ENCODE data around the gene SMARCAL1.
A peak's percentile ranks its signal among the peaks of the same experiment; 100 is the strongest.

The SMARCAL1 gene

DNA sequence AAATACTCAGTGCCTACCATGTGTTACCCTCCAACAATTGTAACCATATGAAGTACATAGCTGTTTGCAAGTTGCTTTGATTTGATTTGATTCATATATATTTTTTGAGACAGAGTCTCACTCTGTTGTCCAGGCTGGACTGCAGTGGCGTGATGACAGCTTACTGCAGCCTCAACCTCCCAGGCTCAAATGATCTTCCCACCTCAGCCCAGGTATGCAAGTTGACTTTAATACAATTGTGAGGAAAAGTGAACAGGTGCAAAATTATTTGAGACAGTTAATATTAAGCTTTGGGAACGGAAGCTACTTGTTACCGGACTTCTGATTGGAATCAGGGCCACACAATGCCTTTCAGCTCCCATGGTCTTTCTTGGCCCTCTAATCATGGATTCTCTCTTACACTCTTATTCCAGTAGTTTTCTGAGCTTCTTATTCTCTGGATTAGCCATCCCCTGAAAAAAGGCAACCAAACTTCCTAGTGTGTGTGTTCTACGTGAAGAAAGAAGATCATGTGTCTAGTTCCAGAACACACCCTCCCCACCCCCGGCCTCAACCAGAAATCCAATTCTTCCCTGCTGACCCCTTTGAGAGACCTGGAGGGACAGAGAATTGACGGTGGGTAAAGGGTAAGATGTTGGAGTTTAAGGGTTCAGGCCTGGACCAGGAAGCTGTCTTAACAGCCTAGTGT is 85.2 kb downstream of the SMARCAL1 start:
- H3K9ac ChIP-seq (ENCODE audit: low read length), result peak overlapping the region; percentile 68; the same call in 1 of the 2 replicates
- H3K4me2 ChIP-seq (ENCODE audit: low read depth, low read length), result peak overlapping the region; percentile 84
- no peaks in the 10 kb centered on the region for H3K9me3 ChIP-seq (replicated peaks; ENCODE audit: insufficient read depth, low read length)
- peaks cover 16% of the 10 kb centered on the region for H3K4me1 ChIP-seq (ENCODE audit: low read length)
- TF ChIP-seq EZH2 (optimal IDR thresholded peaks at IDR 0.05; ENCODE audit: low read depth, low read length) (no peak), EZH2phosphoT487 (IDR thresholded peaks at IDR 0.05; ENCODE audit: low read length) (no peak)
- no peaks in the 10 kb centered on the region for H3K9me2 ChIP-seq (replicated peaks; ENCODE audit: insufficient read depth, low read length)
- H3K27ac ChIP-seq (ENCODE audit: low read length), result no peak overlapping the region
- H3K4me3 ChIP-seq (ENCODE audit: low read length), result peak overlapping the region; percentile 73
- H3K27me3 ChIP-seq (replicated peaks; ENCODE audit: insufficient read depth, low read length), result no peaks in the 10 kb centered on the region
- H3K36me3 ChIP-seq (replicated peaks; ENCODE audit: insufficient read depth, low read length), result peaks cover 27% of the 10 kb centered on the region
- peaks cover 8% of the 10 kb centered on the region; the same call in 1 of the 2 replicates for H4K20me1 ChIP-seq (ENCODE audit: insufficient read depth, low read length)
- H2AFZ ChIP-seq (ENCODE audit: low read length), result peak overlapping the region; percentile 69
- DNase-seq, result no peak
- peaks cover 3% of the 10 kb centered on the region; the same call in 1 of the 2 replicates for H3F3A ChIP-seq (ENCODE audit: insufficient read depth, low read length)
- H3K79me2 ChIP-seq (ENCODE audit: low read length), result peaks cover 49% of the 10 kb centered on the region

DNA sequence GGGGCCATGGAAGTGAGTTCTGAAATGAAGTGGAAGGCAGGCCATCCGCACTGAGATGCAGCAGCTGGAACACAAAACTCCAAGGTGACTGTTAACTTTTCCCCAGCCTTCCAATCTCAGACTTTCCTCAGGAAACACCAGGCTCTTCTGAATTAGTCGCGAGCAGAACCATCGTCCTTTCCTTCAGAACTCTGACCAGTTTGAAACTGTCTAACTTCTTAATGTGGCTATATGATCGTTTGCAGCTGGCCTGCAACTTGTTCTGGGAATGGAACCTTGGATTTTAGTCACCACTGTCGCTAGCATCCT is 85.7 kb downstream of the SMARCAL1 start:
- peak; percentile 19 for DNase-seq
- no peak for TF ChIP-seq EZH2 (optimal IDR thresholded peaks at IDR 0.05; ENCODE audit: low read depth, low read length)
- TF ChIP-seq, protein P1, sequence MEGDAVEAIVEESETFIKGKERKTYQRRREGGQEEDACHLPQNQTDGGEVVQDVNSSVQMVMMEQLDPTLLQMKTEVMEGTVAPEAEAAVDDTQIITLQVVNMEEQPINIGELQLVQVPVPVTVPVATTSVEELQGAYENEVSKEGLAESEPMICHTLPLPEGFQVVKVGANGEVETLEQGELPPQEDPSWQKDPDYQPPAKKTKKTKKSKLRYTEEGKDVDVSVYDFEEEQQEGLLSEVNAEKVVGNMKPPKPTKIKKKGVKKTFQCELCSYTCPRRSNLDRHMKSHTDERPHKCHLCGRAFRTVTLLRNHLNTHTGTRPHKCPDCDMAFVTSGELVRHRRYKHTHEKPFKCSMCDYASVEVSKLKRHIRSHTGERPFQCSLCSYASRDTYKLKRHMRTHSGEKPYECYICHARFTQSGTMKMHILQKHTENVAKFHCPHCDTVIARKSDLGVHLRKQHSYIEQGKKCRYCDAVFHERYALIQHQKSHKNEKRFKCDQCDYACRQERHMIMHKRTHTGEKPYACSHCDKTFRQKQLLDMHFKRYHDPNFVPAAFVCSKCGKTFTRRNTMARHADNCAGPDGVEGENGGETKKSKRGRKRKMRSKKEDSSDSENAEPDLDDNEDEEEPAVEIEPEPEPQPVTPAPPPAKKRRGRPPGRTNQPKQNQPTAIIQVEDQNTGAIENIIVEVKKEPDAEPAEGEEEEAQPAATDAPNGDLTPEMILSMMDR (IDR thresholded peaks at IDR 0.05; ENCODE audit: low read length), result no peak
- no peak for TF ChIP-seq EZH2phosphoT487 (IDR thresholded peaks at IDR 0.05; ENCODE audit: low read length)
- Histone ChIP-seq H3K4me3 (ENCODE audit: low read length) (peak overlapping the region; percentile 73), H3K27ac (ENCODE audit: low read length) (peak overlapping the region; percentile 45; the same call in 1 of the 2 replicates), H3K79me2 (ENCODE audit: low read length) (peaks cover 52% of the 10 kb centered on the region), H3K4me1 (ENCODE audit: low read length) (peaks cover 16% of the 10 kb centered on the region), H3K9me3 (replicated peaks; ENCODE audit: insufficient read depth, low read length) (no peaks in the 10 kb centered on the region), H3K27me3 (replicated peaks; ENCODE audit: insufficient read depth, low read length) (no peaks in the 10 kb centered on the region), H3K36me3 (replicated peaks; ENCODE audit: insufficient read depth, low read length) (peaks cover 31% of the 10 kb centered on the region), H2AFZ (ENCODE audit: low read length) (peak overlapping the region; percentile 69), H3K4me2 (ENCODE audit: low read depth, low read length) (peak overlapping the region; percentile 84), H3K9me2 (replicated peaks; ENCODE audit: insufficient read depth, low read length) (no peaks in the 10 kb centered on the region), H3F3A (ENCODE audit: insufficient read depth, low read length) (peaks cover 8% of the 10 kb centered on the region; the same call in 1 of the 2 replicates), H4K20me1 (ENCODE audit: insufficient read depth, low read length) (peaks cover 8% of the 10 kb centered on the region; the same call in 1 of the 2 replicates), H3K9ac (ENCODE audit: low read length) (peak overlapping the region; percentile 68)

DNA sequence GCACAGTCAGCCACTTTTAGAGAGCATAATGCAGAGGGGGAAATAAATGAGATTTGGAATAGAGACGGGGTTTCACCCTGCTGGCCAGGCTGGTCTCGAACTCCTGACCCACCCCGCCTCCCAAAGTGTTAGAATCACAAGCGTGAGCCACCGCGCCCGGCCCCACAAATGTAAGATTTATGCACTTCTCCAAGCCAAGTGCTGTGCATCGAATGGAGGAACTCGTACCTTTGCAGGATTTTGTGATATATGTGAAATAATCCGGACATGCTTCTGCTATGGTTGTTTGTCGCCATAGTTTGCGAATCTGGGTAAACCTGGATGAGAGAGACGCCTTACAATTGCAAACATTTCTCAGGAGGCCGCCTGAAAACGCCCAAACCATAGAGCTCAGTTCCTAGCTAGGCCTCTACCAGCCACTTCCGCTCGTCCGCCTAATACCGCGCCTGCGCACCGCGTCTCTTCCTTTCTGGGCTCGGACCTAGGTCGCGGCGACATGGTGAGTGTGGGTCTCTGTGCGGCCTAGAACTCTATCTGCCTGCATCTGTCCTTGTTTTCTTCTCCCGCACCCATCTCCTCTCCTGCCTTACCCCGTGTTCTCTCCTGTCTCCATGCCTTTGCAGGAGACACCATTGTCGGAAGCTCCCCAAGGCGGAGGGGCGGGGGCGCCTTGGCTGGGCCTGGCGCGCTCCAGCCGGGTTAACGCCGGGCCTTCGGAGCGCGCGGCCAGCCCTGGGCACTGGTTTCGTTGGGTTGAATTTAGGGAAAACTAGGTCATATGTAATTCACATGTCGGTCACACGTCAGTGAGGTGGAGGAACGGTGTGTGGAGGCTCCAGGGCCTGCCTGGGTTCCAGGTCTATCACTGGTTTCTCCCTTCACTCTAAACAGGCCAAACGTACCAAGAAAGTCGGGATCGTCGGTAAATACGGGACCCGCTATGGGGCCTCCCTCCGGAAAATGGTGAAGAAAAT is 86.4 kb downstream of the SMARCAL1 start, which contains the start of gene RPL37A:
Gene RPL37A, plus strand, starts transcription at position 466 of the 974 bp plus-strand sequence. Its CDS starts 31 bp downstream, at position 497.
- no peaks in the 10 kb centered on the region for H3K27me3 ChIP-seq (replicated peaks; ENCODE audit: insufficient read depth, low read length)
- H3K79me2 ChIP-seq (ENCODE audit: low read length), result peaks cover 58% of the 10 kb centered on the region
- H3F3A ChIP-seq (ENCODE audit: insufficient read depth, low read length), result peaks cover 8% of the 10 kb centered on the region; the same call in 1 of the 2 replicates
- H3K4me1 ChIP-seq (ENCODE audit: low read length), result peaks cover 16% of the 10 kb centered on the region
- H3K4me2 ChIP-seq (ENCODE audit: low read depth, low read length), result peak within 1 kb of the TSS; percentile 85
- H2AFZ ChIP-seq (ENCODE audit: low read length), result peak within 1 kb of the TSS; percentile 69
- peak within 1 kb of the TSS; percentile 73 for H3K4me3 ChIP-seq (ENCODE audit: low read length)
- TF ChIP-seq, protein P1 (IDR thresholded peaks at IDR 0.05; ENCODE audit: low read length), result no peak
- no peak for TF ChIP-seq EZH2phosphoT487 (IDR thresholded peaks at IDR 0.05; ENCODE audit: low read length)
- no peak for TF ChIP-seq EZH2 (optimal IDR thresholded peaks at IDR 0.05; ENCODE audit: low read depth, low read length)
- peaks cover 12% of the 10 kb centered on the region; the same call in 1 of the 2 replicates for H4K20me1 ChIP-seq (ENCODE audit: insufficient read depth, low read length)
- H3K36me3 ChIP-seq (replicated peaks; ENCODE audit: insufficient read depth, low read length), result peaks cover 35% of the 10 kb centered on the region
- H3K9me2 ChIP-seq (replicated peaks; ENCODE audit: insufficient read depth, low read length), result no peaks in the 10 kb centered on the region
- DNase-seq, result peak; percentile 96
- H3K9me3 ChIP-seq (replicated peaks; ENCODE audit: insufficient read depth, low read length), result no peaks in the 10 kb centered on the region
- peak within 1 kb of the TSS; percentile 91 for H3K9ac ChIP-seq (ENCODE audit: low read length)
- H3K27ac ChIP-seq (ENCODE audit: low read length), result peak within 1 kb of the TSS; percentile 45; the same call in 1 of the 2 replicates
